Measurements from ENCODE around the gene ANGPT4. TPM values are rescaled to one million over a fixed set of nuclear protein-coding genes. Genes with fewer than 3 reads are reported as not detected.
"Not testable (repeated sequence)": the region's sequence is repeated elsewhere in the genome, so short reads cannot be mapped to it uniquely, and the experiment has no call there.

ANGPT4 gene
- total RNA-seq, 4 donors from 2014 or later, result 0.27 TPM; not detected in 3

DNA sequence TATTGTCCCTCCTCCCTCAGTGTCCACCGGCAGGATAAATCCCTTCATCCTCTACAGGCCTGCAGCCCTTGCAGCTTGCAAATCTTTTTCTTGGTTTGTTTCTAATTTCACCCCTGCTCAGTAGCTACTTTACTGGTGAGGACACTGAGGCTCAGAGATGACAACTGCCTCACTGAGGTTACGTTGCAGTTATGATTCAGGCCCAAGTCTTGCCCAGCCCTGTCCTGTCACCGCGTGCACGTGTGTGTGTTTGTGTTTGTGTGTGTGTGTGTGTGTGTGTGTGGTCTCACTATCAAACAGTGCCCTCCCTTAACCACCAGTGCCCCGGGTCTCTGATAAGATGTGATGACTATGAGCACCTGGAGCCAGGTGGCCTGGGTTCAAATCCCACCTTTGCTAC is 61.5 kb downstream of the ANGPT4 start:
- Histone ChIP-seq H3K27me3 (no peaks in the 10 kb centered on the region), H3K9me3 (no peaks in the 10 kb centered on the region), H3K36me3 (no peaks in the 10 kb centered on the region), H3K27ac (no peak overlapping the region), H3K4me3 (no peak overlapping the region), H3K4me1 (no peaks in the 10 kb centered on the region)
- TF ChIP-seq, protein P1, sequence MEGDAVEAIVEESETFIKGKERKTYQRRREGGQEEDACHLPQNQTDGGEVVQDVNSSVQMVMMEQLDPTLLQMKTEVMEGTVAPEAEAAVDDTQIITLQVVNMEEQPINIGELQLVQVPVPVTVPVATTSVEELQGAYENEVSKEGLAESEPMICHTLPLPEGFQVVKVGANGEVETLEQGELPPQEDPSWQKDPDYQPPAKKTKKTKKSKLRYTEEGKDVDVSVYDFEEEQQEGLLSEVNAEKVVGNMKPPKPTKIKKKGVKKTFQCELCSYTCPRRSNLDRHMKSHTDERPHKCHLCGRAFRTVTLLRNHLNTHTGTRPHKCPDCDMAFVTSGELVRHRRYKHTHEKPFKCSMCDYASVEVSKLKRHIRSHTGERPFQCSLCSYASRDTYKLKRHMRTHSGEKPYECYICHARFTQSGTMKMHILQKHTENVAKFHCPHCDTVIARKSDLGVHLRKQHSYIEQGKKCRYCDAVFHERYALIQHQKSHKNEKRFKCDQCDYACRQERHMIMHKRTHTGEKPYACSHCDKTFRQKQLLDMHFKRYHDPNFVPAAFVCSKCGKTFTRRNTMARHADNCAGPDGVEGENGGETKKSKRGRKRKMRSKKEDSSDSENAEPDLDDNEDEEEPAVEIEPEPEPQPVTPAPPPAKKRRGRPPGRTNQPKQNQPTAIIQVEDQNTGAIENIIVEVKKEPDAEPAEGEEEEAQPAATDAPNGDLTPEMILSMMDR (IDR thresholded peaks at IDR 0.05), result no peak
- TF ChIP-seq POLR2A (IDR thresholded peaks at IDR 0.05), result no peak
- DNase-seq, result no peak

DNA sequence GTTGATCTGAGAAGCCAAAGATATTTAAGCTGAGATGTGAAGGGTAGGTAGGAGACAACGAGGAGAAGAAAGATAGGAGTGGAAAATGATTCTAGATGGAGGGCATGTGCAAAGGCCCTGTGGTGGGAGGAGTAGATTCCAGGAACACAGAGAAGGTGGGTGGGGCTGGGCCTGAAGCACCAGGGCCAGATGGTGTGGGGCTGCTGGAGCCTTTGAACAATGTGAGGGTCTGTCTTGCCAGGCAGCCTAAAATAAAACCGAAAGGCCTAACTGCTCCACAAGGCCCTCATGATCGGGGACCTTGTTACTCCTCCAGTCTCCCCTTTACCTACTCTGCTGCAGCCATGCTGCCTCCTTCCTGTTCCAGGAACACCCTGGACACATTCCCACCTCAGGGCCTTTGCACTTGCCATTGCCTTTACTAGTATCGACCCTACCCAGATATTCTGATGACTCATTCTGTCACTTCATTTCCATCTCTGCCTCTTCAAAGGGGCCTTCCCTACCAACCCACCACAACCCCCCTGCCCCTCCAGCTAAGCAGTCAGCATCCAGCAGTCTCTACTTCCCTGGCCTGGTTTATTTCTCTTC is 62.6 kb downstream of the ANGPT4 start:
- TF ChIP-seq POLR2A (IDR thresholded peaks at IDR 0.05), result no peak
- TF ChIP-seq, protein P1 (IDR thresholded peaks at IDR 0.05), result no peak
- Histone ChIP-seq H3K27ac (no peak overlapping the region), H3K27me3 (no peaks in the 10 kb centered on the region), H3K36me3 (no peaks in the 10 kb centered on the region), H3K9me3 (no peaks in the 10 kb centered on the region), H3K4me3 (no peak overlapping the region), H3K4me1 (no peaks in the 10 kb centered on the region)
- DNase-seq, result no peak

GRCh38 chr20:848731-849130 is 67.4 kb downstream of the ANGPT4 start:
- H3K27ac ChIP-seq, H3K36me3 ChIP-seq, H3K9me3 ChIP-seq, H3K4me3 ChIP-seq, DNase-seq, H3K27me3 ChIP-seq: not testable (repeated sequence)
- H3K4me1 ChIP-seq, result peaks cover 3 to 26% (median 6%) of the 10 kb centered on the region in 4 donors

DNA sequence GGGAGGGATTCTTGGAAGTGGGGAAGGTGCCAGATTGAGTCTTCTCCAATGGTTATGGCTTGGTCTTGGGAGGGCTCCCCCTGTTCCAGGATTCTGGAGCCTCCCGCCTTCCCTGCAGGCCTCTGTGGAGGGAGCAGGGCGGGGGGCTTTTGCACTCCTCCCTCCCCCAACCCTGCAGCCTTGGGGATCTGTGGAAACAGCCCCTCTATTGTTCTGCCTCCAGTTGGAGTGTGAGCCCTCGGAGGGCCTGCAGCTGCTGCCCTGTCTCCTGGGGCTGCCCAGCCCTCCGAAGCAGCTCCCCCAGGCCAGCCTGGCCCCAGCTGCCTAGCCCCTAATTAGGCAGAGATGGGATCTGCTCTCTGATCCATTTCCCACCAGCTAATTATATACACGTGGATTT is 67.9 kb downstream of the ANGPT4 start:
- Histone ChIP-seq H3K27me3 (no peaks in the 10 kb centered on the region), H3K36me3 (no peaks in the 10 kb centered on the region), H3K27ac (no peak overlapping the region), H3K4me1 (peaks cover 4 to 32% (median 7%) of the 10 kb centered on the region in 4 donors), H3K4me3 (no peak overlapping the region), H3K9me3 (no peaks in the 10 kb centered on the region)
- no peak for DNase-seq
- TF ChIP-seq POLR2A (IDR thresholded peaks at IDR 0.05), result no peak
- TF ChIP-seq, protein P1 (IDR thresholded peaks at IDR 0.05), result no peak

GRCh38 chr20:846894-847278 is 69.2 kb downstream of the ANGPT4 start:
- no peaks in the 10 kb centered on the region for H3K36me3 ChIP-seq
- TF ChIP-seq, protein P1 (IDR thresholded peaks at IDR 0.05), result no peak
- TF ChIP-seq POLR2A (IDR thresholded peaks at IDR 0.05), result no peak
- H3K27ac ChIP-seq, result peak overlapping the region in 3 of 4 donors; percentile 9 to 78 (median 24)
- DNase-seq, result peak in 2 of 3 donors; percentile 75
- H3K4me3 ChIP-seq, result peak overlapping the region in 2 of 4 donors; percentile 12 to 20
- no peaks in the 10 kb centered on the region for H3K27me3 ChIP-seq
- H3K9me3 ChIP-seq, result no peaks in the 10 kb centered on the region
- peaks cover 4 to 43% (median 8%) of the 10 kb centered on the region in 4 donors for H3K4me1 ChIP-seq

- Histone ChIP-seq H3K9me3 (no peaks in the 10 kb centered on the region), H3K4me3 (peak overlapping the region; percentile 1 to 54 (median 48)), H3K27ac (peak overlapping the region; percentile 9 to 78 (median 28))
These were observed 69.9 kb downstream of the ANGPT4 start for GRCh38 chr20:845941-846893.

More at GRCh38 chr20:845941-846893, 69.9 kb downstream of the ANGPT4 start:
- peaks cover 4 to 49% (median 13%) of the 10 kb centered on the region in 4 donors for H3K4me1 ChIP-seq
- H3K27me3 ChIP-seq, result no peaks in the 10 kb centered on the region
- H3K36me3 ChIP-seq, result no peaks in the 10 kb centered on the region
- no peak for DNase-seq
- TF ChIP-seq POLR2A (IDR thresholded peaks at IDR 0.05), result no peak
- TF ChIP-seq, protein P1 (IDR thresholded peaks at IDR 0.05), result no peak
